ENCODE measurements around the gene TGFBR2.

DNA sequence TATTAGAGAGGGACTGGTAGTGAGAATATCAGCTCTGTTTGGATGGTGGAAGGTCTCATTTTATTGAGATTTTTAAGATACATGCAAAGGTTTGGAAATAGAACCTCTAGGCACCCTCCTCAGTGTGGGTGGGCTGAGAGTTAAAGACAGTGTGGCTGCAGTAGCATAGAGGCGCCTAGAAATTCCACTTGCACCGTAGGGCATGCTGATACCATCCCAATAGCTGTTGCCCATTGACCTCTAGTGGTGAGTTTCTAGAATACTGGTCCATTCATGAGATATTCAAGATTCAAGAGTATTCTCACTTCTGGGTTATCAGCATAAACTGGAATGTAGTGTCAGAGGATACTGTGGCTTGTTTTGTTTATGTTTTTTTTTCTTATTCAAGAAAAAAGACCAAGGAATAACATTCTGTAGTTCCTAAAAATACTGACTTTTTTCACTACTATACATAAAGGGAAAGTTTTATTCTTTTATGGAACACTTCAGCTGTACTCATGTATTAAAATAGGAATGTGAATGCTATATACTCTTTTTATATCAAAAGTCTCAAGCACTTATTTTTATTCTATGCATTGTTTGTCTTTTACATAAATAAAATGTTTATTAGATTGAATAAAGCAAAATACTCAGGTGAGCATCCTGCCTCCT, 87.2 kb downstream of the TGFBR2 start:
- TF ChIP-seq, protein P1, sequence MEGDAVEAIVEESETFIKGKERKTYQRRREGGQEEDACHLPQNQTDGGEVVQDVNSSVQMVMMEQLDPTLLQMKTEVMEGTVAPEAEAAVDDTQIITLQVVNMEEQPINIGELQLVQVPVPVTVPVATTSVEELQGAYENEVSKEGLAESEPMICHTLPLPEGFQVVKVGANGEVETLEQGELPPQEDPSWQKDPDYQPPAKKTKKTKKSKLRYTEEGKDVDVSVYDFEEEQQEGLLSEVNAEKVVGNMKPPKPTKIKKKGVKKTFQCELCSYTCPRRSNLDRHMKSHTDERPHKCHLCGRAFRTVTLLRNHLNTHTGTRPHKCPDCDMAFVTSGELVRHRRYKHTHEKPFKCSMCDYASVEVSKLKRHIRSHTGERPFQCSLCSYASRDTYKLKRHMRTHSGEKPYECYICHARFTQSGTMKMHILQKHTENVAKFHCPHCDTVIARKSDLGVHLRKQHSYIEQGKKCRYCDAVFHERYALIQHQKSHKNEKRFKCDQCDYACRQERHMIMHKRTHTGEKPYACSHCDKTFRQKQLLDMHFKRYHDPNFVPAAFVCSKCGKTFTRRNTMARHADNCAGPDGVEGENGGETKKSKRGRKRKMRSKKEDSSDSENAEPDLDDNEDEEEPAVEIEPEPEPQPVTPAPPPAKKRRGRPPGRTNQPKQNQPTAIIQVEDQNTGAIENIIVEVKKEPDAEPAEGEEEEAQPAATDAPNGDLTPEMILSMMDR (optimal IDR thresholded peaks at IDR 0.05 in 1 of 3, IDR thresholded peaks at IDR 0.05 in 1 of 3, conservative IDR thresholded peaks at IDR 0.05 in 1 of 3; ENCODE audit: extremely low read depth in 1 of 3, insufficient read depth in 2 of 3, low read length in 3 of 3), result peak; percentile 46 to 78 (median 64)
- TF ChIP-seq EZH2 (IDR thresholded peaks at IDR 0.05; ENCODE audit: low read length), result no peak

All from keratinocyte (primary cell).